Sigmoid colon (tissue), 4 donors: ENCODE results near the gene LTC4S.

Experiments used
- EP300 ChIP-seq, 4 donors: sonication (generic); formaldehyde crosslinking; IDR thresholded peaks; one replicate each; pipeline ENCODE4 v1.6.1; 2017; ENCODE audit warnings: antibody characterized with exemption in 4 of 4
- POLR2A ChIP-seq, 2 donors: fragments of 450-650 bp; IDR thresholded peaks; one replicate each; pipeline ENCODE4 v1.6.1; 2016; ENCODE audit warnings: antibody characterized with exemption in 2 of 2, mild to moderate bottlenecking in 2 of 2, moderate library complexity in 2 of 2
- TF ChIP-seq, protein P1 (sequence below), 4 experiments: fragments of 450-650 bp in 3 of 4; fragments of 200-600 bp in 1 of 4; IDR thresholded peaks; one replicate each; pipeline ENCODE4 v1.5.1; 2016 to 2019; ENCODE audit warnings: antibody characterized with exemption in 4 of 4, mild to moderate bottlenecking in 3 of 4, moderate library complexity in 2 of 4

DNA sequence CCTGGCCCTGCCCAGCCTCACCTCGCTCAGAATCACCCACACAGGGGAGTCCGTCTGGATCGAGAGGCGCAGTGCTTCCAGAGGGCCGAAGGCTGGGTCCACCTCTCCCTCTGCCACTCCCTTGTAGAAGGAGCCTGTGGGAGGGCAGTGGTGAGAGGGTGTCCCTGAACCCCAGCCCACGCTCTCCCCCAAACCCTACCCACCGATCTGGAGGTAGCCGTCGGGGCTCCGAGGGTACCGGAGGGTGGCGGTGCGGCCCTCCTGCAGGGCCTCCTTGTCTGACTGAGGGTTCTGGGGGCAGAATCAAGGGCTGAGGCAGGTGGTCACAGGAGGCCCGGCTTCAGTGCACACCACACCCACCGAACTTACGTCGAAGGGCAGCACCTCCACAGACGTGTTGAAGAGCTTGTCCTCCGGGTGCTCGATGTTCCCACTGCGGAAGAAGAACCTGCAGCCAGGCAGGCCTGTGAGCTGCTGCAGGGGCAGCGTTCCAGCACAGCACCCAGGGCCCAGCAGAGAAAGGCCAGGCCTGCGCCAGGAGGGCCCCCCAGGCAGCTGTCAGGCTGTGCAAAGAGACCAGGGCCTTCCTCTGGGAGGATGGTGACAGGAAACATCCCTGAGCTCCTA lies 4.5 kb downstream of the LTC4S start:
- TF ChIP-seq, protein P1, sequence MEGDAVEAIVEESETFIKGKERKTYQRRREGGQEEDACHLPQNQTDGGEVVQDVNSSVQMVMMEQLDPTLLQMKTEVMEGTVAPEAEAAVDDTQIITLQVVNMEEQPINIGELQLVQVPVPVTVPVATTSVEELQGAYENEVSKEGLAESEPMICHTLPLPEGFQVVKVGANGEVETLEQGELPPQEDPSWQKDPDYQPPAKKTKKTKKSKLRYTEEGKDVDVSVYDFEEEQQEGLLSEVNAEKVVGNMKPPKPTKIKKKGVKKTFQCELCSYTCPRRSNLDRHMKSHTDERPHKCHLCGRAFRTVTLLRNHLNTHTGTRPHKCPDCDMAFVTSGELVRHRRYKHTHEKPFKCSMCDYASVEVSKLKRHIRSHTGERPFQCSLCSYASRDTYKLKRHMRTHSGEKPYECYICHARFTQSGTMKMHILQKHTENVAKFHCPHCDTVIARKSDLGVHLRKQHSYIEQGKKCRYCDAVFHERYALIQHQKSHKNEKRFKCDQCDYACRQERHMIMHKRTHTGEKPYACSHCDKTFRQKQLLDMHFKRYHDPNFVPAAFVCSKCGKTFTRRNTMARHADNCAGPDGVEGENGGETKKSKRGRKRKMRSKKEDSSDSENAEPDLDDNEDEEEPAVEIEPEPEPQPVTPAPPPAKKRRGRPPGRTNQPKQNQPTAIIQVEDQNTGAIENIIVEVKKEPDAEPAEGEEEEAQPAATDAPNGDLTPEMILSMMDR (IDR thresholded peaks at IDR 0.05), result no peak
- no peak for TF ChIP-seq EP300 (IDR thresholded peaks at IDR 0.05)
- TF ChIP-seq POLR2A (IDR thresholded peaks at IDR 0.05), result no peak
